ENCODE data around the gene PLS1. TPM values are rescaled to one million over a fixed set of nuclear protein-coding genes. Genes with fewer than 3 reads are reported as not detected.

The PLS1 gene
- total RNA-seq, 1 experiment from 2014 or later: 38.8 TPM

GRCh38 chr3:142560118-142560517, 36.1 kb upstream of the PLS1 start:
- Histone ChIP-seq H3K9ac (ENCODE audit: low read length) (no peak overlapping the region), H3K4me2 (ENCODE audit: low read length) (no peak overlapping the region), H2AFZ (ENCODE audit: low read depth, low read length, poor library complexity, severe bottlenecking) (no peak overlapping the region), H3K4me1 (ENCODE audit: control insufficient read depth in 1 of 2, insufficient read depth in 2 of 2, low read length in 2 of 2) (no peaks in the 10 kb centered on the region), H3K9me3 (ENCODE audit: control insufficient read depth in 1 of 2, insufficient read depth in 1 of 2, low read depth in 1 of 2, low read length in 2 of 2) (no peaks in the 10 kb centered on the region), H4K20me1 (ENCODE audit: insufficient read depth) (no peaks in the 10 kb centered on the region), H3K4me3 (replicated peaks in 1 of 2; ENCODE audit: low read depth in 1 of 2, low read length in 2 of 2) (no peak overlapping the region), H3K36me3 (ENCODE audit: control insufficient read depth in 1 of 2, insufficient read depth in 2 of 2, low read length in 2 of 2) (peaks cover 14 to 31% of the 10 kb centered on the region in 2 experiments; a peak in 3 of 4 replicates), H3K27ac (ENCODE audit: low read depth, low read length) (no peak overlapping the region), H3K27me3 (ENCODE audit: insufficient read depth, low read length) (no peaks in the 10 kb centered on the region), H3K79me2 (ENCODE audit: insufficient read depth, low read length) (no peaks in the 10 kb centered on the region), H3K9me2 (ENCODE audit: insufficient read depth) (no peaks in the 10 kb centered on the region)
- ATAC-seq (no peak), DNase-seq (ENCODE audit: low read depth, low spot score) (no peak)
- POLR2A ChIA-PET: interaction anchor here (0.7 kb wide), 1 partner anchor 489 kb away, joined by 3 read pairs; no protein-coding TSS in a partner anchor
- CTCF ChIA-PET: no interaction called here
- TF ChIP-seq ZNF274 (IDR thresholded peaks at IDR 0.05; ENCODE audit: low read depth, low read length) (no peak), EZH2 (IDR thresholded peaks at IDR 0.05) (no peak), EGR1 (IDR thresholded peaks at IDR 0.05; ENCODE audit: low read depth) (no peak), ZBTB33 (IDR thresholded peaks at IDR 0.05; ENCODE audit: extremely low read depth, insufficient replicate concordance, low read length) (no peak), YY1 (IDR thresholded peaks at IDR 0.05; ENCODE audit: extremely low read depth, insufficient replicate concordance, low read depth, low read length) (no peak), MAX (IDR thresholded peaks at IDR 0.05) (no peak), JUND (IDR thresholded peaks at IDR 0.05) (no peak), SP1 (IDR thresholded peaks at IDR 0.05; ENCODE audit: low read depth) (no peak), SRF (IDR thresholded peaks at IDR 0.05; ENCODE audit: low read depth) (no peak), POLR2AphosphoS5 (IDR thresholded peaks at IDR 0.05; ENCODE audit: low read depth, low read length) (no peak), ZFX (IDR thresholded peaks at IDR 0.05) (no peak), TCF7L2 (IDR thresholded peaks at IDR 0.05; ENCODE audit: borderline replicate concordance, extremely low read depth, insufficient read depth, insufficient read length) (no peak), POLR2A (IDR thresholded peaks at IDR 0.05; ENCODE audit: borderline replicate concordance, extremely low read depth, insufficient read depth, insufficient read length) (no peak), REST (IDR thresholded peaks at IDR 0.05; ENCODE audit: low read depth) (no peak), CBX3 (IDR thresholded peaks at IDR 0.05; ENCODE audit: low read depth) (no peak)
- intact Hi-C loops (cut with micrococcal nuclease): no loop called here
- no TSS peak for BruUV-seq (replicated peaks)
- RAD21 ChIA-PET (ENCODE audit: low non-redundant PET in 1 of 2, low total read pairs in 2 of 2, uncharacterized antibody in 2 of 2, unreplicated experiment in 2 of 2): no interaction called here

Measured in HCT116 (cell line).